B cell (primary cell): Measurements from ENCODE around the gene AKR1A1. TPM values are rescaled to one million over a fixed set of nuclear protein-coding genes. Genes with fewer than 3 reads are reported as not detected.

Experiments used
- ATAC-seq: fragments of 200-7000 bp; cut with Tn5 transposase; one replicate; pipeline ENCODE4 v1.10.0; 2021; ENCODE audit warnings: low read depth, mild to moderate bottlenecking, moderate number of reproducible peaks, moderate library complexity
- CTCF ChIA-PET: fragments of 350-600 bp; sonication (Branson Sonifier 250); formaldehyde crosslinking; loops from one replicate; lab custom pipeline; 2021; ENCODE audit warnings: antibody characterized with exemption, inconsistent platforms; lab: Charles Lee
- POLR2A ChIA-PET: fragments of 350-600 bp; sonication (Branson Sonifier 250); formaldehyde crosslinking; loops from one replicate; lab custom pipeline; 2021; ENCODE audit warnings: antibody characterized with exemption; lab: Charles Lee
- DNase-seq: peaks from one replicate; pipeline ENCODE4 v3.0.0; 2013
- H2AFZ ChIP-seq: 2 replicates; pipeline ENCODE4 v1.6.1; 2012; ENCODE audit warnings: mild to moderate bottlenecking, low read depth, low read length; ENCODE audit not compliant: insufficient read depth, poor library complexity, severe bottlenecking
- H3K27ac ChIP-seq, 2 donors: 1 replicate in 1 of 2; 2 replicates in 1 of 2; pipeline ENCODE4 v1.5.1; 2012 to 2013; ENCODE audit warnings: low read length in 2 of 2, mild to moderate bottlenecking in 2 of 2, moderate library complexity in 1 of 2
- H3K27me3 ChIP-seq, 4 experiments: fragments of 200-600 bp in 1 of 4; sonication (generic) in 1 of 4; replicated peaks in 1 of 4; 1 replicate in 2 of 4; 2 replicates in 2 of 4; pipeline versions ENCODE4 v1.6.1 to v1.7.0; 2013 to 2016; ENCODE audit warnings: low read length in 3 of 4, mild to moderate bottlenecking in 2 of 4, mixed read lengths in 1 of 4, moderate library complexity in 1 of 4; ENCODE audit not compliant: insufficient read depth in 4 of 4, control insufficient read depth in 3 of 4; ENCODE audit errors: control extremely low read depth in 1 of 4
- H3K36me3 ChIP-seq, 2 experiments: replicated peaks in 1 of 2; 1 replicate in 1 of 2; 2 replicates in 1 of 2; pipeline versions ENCODE4 v1.6.1 to v1.7.1; 2013; ENCODE audit warnings: low read length in 1 of 2; ENCODE audit not compliant: insufficient read depth in 2 of 2, control insufficient read depth in 1 of 2; ENCODE audit errors: control extremely low read depth in 1 of 2, extremely low read depth in 1 of 2
- H3K4me1 ChIP-seq, 2 donors: fragments of 200-600 bp in 1 of 2; sonication (generic) in 1 of 2; 1 replicate in 1 of 2; 2 replicates in 1 of 2; pipeline versions ENCODE4 v1.5.1 to v1.6.1; 2013 to 2017; ENCODE audit warnings: low read length in 2 of 2; ENCODE audit not compliant: control insufficient read depth in 2 of 2, insufficient read depth in 2 of 2
- H3K4me2 ChIP-seq: replicated peaks from 2 replicates; pipeline ENCODE3; 2012; ENCODE audit warnings: mild to moderate bottlenecking, low read depth, low read length; ENCODE audit not compliant: poor library complexity, severe bottlenecking
- H3K4me3 ChIP-seq, 5 experiments: fragments of 200-600 bp in 1 of 5; sonication (generic) in 1 of 5; 1 replicate in 3 of 5; 2 replicates in 2 of 5; pipeline versions ENCODE4 v1.5.1 to v1.7.0; 2011 to 2016; ENCODE audit warnings: low read length in 4 of 5, mild to moderate bottlenecking in 4 of 5, low read depth in 2 of 5, control low read depth in 1 of 5, moderate library complexity in 1 of 5; ENCODE audit not compliant: insufficient read depth in 1 of 5; ENCODE audit errors: control extremely low read depth in 1 of 5, extremely low read depth in 1 of 5
- H3K79me2 ChIP-seq: fragments of 200-600 bp; sonication (generic); one replicate; pipeline ENCODE4 v1.6.0; 2016; ENCODE audit warnings: low read length; ENCODE audit not compliant: control insufficient read depth, insufficient read depth
- H3K9ac ChIP-seq: fragments of 200-600 bp; sonication (generic); 2 replicates; pipeline ENCODE4 v1.6.1; 2017; ENCODE audit warnings: mild to moderate bottlenecking, low read length, moderate library complexity
- H3K9me3 ChIP-seq, 3 donors: one replicate each; pipeline versions ENCODE4 v1.6.1 to v1.7.1; 2013; ENCODE audit warnings: low read length in 2 of 3; ENCODE audit not compliant: control insufficient read depth in 2 of 3, insufficient read depth in 1 of 3; ENCODE audit errors: control extremely low read depth in 1 of 3
- H4K20me1 ChIP-seq: 2 replicates; pipeline ENCODE4 v1.6.0; 2012; ENCODE audit warnings: mild to moderate bottlenecking, low read length; ENCODE audit not compliant: insufficient read depth, control insufficient read depth, poor library complexity, severe bottlenecking
- H3K27ac Mint-ChIP-seq: one replicate; pipeline ENCODE4 v1.8.0; 2021; ENCODE audit warnings: mixed read lengths
- H3K27me3 Mint-ChIP-seq: one replicate; pipeline ENCODE4 v1.8.0; 2021; ENCODE audit warnings: mixed read lengths
- H3K4me1 Mint-ChIP-seq: one replicate; pipeline ENCODE4 v1.8.0; 2021; ENCODE audit warnings: mixed read lengths
- H3K4me3 Mint-ChIP-seq: one replicate; pipeline ENCODE4 v1.8.0; 2021; ENCODE audit warnings: mixed read lengths
- H3K9me3 Mint-ChIP-seq: one replicate; pipeline ENCODE4 v1.8.0; 2022; ENCODE audit warnings: mixed read lengths; ENCODE audit not compliant: insufficient read depth
- EZH2 ChIP-seq: IDR thresholded peaks from 2 replicates; pipeline ENCODE4 v1.6.1; 2012; ENCODE audit warnings: borderline replicate concordance, low read depth, mild to moderate bottlenecking, moderate library complexity, low read length; ENCODE audit not compliant: insufficient read depth, poor library complexity, severe bottlenecking
- WGBS: methylation state at CpG from one replicate; pipeline ENCODE4 v1.1.5; 2013; ENCODE audit warnings: missing lambda C conversion rate; ENCODE audit not compliant: insufficient coverage; 5-methylcytosine and 5-hydroxymethylcytosine counted together
- intact Hi-C: fragments of 100-400 bp; cut with micrococcal nuclease; formaldehyde crosslinking; loops from one replicate; pipeline ENCODE4 v1.10.0; 2022
- polyA plus RNA-seq: library from polyadenylated mRNA; depleted of rRNA; stranded (reverse); fragments of >200 nt; gene quantifications from 2 replicates; pipeline ENCODE4 v1.2.3, GENCODE V29; 2012
- total RNA-seq, 2 donors: library from RNA; stranded (reverse); fragments of 120-200 nt in 1 of 2; gene quantifications; 1 replicate in 1 of 2; 2 replicates in 1 of 2; pipeline versions ENCODE4 v1.2.3 to v1.2.4, GENCODE V29; 2013 to 2022
- TF ChIP-seq, protein P1 (sequence below): fragments of 200-600 bp; IDR thresholded peaks from one replicate; pipeline ENCODE4 v1.8.0; 2022; ENCODE audit warnings: antibody characterized with exemption, mild to moderate bottlenecking

Gene AKR1A1
- total and polyA plus RNA-seq, 2 donors (not counting 1 experiment from before 2014, with no cell fraction given): 145 to 163 TPM

DNA sequence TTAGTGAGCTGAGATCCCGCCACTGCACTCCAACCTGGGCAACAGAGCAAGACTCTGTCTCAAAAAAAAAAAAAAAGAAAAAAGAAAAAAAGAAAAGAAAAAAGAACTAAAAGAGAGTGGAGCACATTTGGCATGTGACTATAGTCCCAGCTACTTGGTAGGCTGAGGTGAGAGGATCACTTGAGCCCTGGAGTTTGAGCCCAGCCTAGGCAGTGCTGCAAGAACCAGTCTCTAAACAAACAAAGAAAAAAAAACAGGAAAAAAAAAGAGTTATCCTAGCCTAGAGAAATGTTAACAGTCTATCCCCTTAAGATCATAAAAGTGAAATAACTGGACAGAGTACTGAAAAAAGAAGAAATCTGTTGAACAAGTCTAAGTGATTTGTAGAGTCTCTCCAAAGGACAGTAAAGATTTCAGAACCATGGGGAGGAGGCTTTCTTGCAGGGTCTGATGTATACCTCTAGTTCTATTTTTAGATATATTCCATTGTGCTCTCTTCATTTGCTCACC is 24.4 kb upstream of the AKR1A1 start:
- Mint-ChIP-seq H3K4me3 (no peak overlapping the region), H3K4me1 (peaks cover 14% of the 10 kb centered on the region), H3K27me3 (no peaks in the 10 kb centered on the region), H3K27ac (no peak overlapping the region), H3K9me3 (no peaks in the 10 kb centered on the region)
- POLR2A ChIA-PET: interaction anchor here (1.1 kb wide), 1 partner anchor 14 kb away, joined by 3 read pairs; no protein-coding TSS in a partner anchor
- H3K4me3 ChIP-seq: no peak overlapping the region
- H4K20me1 ChIP-seq: no peaks in the 10 kb centered on the region
- no peak overlapping the region for H2AFZ ChIP-seq
- CTCF ChIA-PET: interaction anchor here (5.0 kb wide), 1 partner anchor 14 kb away, joined by 41 read pairs; no protein-coding TSS in a partner anchor
- H3K27ac ChIP-seq: no peak overlapping the region
- ATAC-seq: no peak
- H3K79me2 ChIP-seq: peaks cover 5% of the 10 kb centered on the region
- no peak overlapping the region for H3K9ac ChIP-seq
- TF ChIP-seq, protein P1, sequence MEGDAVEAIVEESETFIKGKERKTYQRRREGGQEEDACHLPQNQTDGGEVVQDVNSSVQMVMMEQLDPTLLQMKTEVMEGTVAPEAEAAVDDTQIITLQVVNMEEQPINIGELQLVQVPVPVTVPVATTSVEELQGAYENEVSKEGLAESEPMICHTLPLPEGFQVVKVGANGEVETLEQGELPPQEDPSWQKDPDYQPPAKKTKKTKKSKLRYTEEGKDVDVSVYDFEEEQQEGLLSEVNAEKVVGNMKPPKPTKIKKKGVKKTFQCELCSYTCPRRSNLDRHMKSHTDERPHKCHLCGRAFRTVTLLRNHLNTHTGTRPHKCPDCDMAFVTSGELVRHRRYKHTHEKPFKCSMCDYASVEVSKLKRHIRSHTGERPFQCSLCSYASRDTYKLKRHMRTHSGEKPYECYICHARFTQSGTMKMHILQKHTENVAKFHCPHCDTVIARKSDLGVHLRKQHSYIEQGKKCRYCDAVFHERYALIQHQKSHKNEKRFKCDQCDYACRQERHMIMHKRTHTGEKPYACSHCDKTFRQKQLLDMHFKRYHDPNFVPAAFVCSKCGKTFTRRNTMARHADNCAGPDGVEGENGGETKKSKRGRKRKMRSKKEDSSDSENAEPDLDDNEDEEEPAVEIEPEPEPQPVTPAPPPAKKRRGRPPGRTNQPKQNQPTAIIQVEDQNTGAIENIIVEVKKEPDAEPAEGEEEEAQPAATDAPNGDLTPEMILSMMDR: no peak
- no peak for TF ChIP-seq EZH2
- no peak overlapping the region for H3K4me2 ChIP-seq
- no peaks in the 10 kb centered on the region for H3K27me3 ChIP-seq
- DNase-seq: no peak
- peaks cover 3 to 6% of the 10 kb centered on the region in 2 donors for H3K4me1 ChIP-seq
- no CpG with 5 or more reads among the region's 1 CpG for WGBS
- intact Hi-C loops: loop anchor here (10.0 kb wide), 1 partner anchor 229 kb away; the partner anchor contains the start of gene IPP
- H3K36me3 ChIP-seq: no peaks in the 10 kb centered on the region
- H3K9me3 ChIP-seq: peaks cover 0 to 2% (median 0%) of the 10 kb centered on the region in 3 donors

DNA sequence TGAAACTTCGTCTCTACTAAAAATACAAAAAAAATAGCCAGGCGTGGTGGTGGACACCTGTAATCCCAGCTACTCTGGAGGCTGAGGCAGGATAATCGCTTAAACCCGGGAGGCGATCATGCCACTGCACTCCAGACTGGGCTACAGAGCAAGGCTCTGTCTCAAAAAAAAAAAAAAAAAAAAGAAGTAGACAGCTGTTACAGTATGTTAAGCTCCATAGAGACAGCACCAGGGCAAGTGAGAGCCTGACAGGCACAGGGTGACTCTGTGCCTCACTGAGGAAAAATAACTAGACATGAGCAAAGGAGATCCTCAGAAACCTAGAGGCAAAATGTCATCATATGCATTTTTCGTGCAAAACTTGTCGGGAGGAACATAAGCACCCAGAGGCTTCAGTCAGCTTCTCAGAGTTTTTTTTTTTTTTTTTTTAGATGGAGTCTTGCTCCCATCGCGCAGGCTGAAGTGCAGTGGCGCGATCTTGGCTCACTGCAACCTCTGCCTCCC is 19.9 kb upstream of the AKR1A1 start:
- H2AFZ ChIP-seq: no peak overlapping the region
- POLR2A ChIA-PET: no interaction called here
- ATAC-seq: no peak

More for the DNA sequence above, 19.9 kb upstream of the AKR1A1 start:
- no peak for DNase-seq
- H3K4me3 ChIP-seq: no peak overlapping the region
- intact Hi-C loops: no loop called here
- H3K9me3 Mint-ChIP-seq: no peaks in the 10 kb centered on the region
- no peaks in the 10 kb centered on the region for H3K27me3 Mint-ChIP-seq
- no peak overlapping the region for H3K9ac ChIP-seq
- no peaks in the 10 kb centered on the region for H3K9me3 ChIP-seq
- H3K27ac Mint-ChIP-seq: no peak overlapping the region
- no peak overlapping the region for H3K4me2 ChIP-seq
- no peaks in the 10 kb centered on the region for H3K79me2 ChIP-seq
- no peaks in the 10 kb centered on the region for H3K36me3 ChIP-seq
- H3K4me1 ChIP-seq: no peaks in the 10 kb centered on the region
- 97% methylated on average over 7 of the region's 11 CpGs for WGBS
- H3K4me1 Mint-ChIP-seq: no peaks in the 10 kb centered on the region
- TF ChIP-seq, protein P1: no peak
- TF ChIP-seq EZH2: no peak
- CTCF ChIA-PET: interaction anchor here (0.7 to 0.8 kb wide), 2 partner anchors 20 to 33 kb away, joined by 3 read pairs; no protein-coding TSS in a partner anchor
- H3K27me3 ChIP-seq: no peaks in the 10 kb centered on the region
- H3K4me3 Mint-ChIP-seq: no peak overlapping the region
- H4K20me1 ChIP-seq: no peaks in the 10 kb centered on the region
- no peak overlapping the region for H3K27ac ChIP-seq
